ENCODE results near the gene SCN8A.

The SCN8A gene

GRCh38 chr12:51722431-51722830 lies 131.4 kb downstream of the SCN8A start:
- no peak for DNase-seq

GRCh38 chr12:51726161-51726560 lies 135.1 kb downstream of the SCN8A start:
- DNase-seq, result no peak

- DNase-seq, result no peak
These were observed 135.9 kb downstream of the SCN8A start for GRCh38 chr12:51726931-51727330.

DNA sequence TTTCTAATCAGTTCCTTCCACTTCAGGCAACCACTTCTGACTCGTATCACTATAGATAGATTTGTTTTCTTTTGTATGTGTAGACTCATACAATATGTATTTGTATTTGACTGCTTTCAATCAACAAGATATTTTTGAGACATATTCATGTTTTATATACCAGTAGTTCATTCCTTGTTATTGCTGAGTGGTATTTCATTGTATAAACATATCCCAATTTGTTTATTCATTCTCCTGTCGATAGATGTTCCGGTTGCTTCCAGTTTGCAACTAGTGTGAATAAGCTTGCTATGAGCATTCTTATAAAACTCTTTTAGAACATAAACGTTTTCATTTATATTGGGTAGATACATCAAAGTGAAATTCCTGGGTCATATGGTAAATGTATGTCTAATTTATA lies 138.3 kb downstream of the SCN8A start:
- peak; percentile 36 for DNase-seq

- no peak for DNase-seq
These were observed 139.7 kb downstream of the SCN8A start for GRCh38 chr12:51730745-51731144.

DNA sequence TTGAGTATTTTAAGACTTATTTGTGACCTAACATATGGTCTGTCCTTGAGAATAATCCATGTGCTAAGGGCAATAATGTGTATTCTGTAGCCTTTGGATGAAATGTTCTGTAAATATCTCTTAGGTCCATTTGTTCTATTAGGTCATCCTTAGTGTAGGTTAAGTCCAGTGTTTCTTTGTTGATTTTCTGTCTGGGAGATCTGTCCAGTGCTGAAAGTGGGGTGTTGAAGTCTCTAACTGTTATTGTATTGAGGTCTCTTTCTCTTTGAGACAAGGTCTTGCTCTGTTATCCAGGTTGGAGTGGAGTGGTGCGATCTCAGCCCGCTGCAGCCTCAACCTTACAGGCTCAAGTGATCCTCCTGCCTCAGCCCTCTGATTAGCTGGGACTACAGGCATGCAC lies 149.5 kb downstream of the SCN8A start:
- no peak for DNase-seq

DNA sequence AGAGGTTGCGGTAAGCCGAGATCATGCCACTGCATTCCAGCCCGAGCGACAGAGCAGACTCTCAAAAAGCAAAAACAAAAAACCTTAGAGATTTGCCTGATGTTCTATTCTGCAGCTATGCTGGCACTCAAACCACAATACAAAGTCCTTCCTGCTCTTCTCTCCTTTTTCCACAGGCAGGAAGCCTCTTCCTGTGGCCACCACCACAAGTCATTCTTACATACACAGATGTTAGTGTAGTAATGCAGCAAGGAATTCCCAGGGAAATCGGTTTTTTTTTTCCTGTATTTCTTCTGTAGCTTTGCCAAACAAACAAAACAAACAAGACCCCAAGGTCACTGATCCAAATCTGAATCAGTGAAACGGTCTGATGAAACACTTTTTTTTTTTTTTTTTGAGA lies 153.2 kb downstream of the SCN8A start:
- DNase-seq, result no peak

DNA sequence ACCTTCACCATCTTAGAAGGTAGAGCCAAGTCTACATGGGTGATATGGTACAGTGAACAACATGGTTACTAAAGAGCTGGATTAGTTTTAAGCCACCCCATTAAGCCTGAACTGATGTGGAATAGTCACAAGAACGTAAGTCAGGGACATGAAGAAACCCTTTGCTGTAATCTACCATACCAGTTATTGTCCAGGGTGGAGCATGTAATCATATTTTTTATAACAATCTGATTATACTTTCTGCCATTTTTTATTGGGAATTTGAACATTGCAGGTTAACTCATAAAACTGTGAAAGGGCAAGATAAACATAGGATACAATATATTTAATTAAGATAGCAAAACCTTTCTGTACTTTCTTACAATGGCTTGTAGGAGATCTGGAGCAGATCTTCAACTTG lies 153.9 kb downstream of the SCN8A start:
- DNase-seq, result no peak

DNA sequence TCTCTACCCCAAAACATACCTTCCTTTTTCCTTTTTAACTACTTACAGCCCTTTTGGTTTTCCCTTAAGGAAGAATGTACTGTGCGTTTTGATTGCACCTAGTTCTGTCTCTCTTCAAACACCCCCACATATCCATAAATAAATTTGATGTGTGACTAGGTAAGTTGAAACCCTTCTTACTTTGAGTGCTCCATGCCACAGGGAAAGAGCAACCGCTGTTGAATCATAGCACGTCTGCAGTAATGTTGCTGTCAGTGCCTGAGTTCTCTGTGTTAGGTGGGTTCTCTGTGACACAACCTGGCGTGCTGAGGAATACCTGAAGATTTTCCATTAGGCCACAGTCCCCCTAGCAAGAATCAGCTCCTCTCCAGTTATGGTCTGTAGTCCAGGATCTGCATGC lies 155.4 kb downstream of the SCN8A start:
- no peak for DNase-seq

DNA sequence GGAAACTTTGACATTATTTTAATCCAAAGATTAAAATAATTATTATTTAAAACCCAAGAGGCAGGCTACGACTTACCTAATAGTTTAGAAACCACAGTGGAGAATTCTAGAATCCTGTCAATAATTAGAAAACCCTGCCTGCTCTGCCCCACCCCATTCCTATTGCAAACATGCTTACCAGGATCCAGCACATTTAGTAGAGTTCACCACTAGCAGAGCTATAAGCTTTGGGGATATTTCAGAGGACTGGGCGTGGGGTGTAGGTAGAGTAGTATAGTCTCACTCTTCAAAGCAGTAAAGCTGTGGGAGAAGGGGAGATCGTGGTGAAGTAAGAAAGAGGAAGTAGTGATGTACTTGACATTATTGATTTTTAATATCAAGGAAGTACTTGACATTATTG lies 157.2 kb downstream of the SCN8A start:
- DNase-seq, result no peak

GRCh38 chr12:51749206-51749985 lies 158.4 kb downstream of the SCN8A start:
- DNase-seq, result no peak

- DNase-seq, result no peak
These were observed 158.9 kb downstream of the SCN8A start for GRCh38 chr12:51749986-51750317.

DNA sequence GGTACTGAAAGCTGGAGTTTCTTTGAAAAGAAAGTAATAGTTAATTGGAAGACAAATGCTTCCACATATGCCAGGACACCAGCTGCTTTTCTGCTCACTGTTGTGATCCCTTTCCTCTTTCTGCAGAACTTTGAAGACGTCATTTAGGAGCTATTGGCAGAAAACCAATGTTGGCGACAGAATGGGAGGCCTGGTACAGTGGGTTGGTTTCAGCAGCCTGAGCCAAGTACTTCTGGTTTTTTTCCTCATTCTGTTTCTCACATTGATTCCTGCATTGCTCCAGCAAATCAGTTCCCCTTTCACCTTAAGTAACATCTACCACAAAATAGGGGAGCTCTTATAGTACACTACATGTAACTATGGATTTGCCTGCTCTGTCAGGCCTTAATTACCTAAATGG lies 160.6 kb downstream of the SCN8A start:
- no peak for DNase-seq

DNA sequence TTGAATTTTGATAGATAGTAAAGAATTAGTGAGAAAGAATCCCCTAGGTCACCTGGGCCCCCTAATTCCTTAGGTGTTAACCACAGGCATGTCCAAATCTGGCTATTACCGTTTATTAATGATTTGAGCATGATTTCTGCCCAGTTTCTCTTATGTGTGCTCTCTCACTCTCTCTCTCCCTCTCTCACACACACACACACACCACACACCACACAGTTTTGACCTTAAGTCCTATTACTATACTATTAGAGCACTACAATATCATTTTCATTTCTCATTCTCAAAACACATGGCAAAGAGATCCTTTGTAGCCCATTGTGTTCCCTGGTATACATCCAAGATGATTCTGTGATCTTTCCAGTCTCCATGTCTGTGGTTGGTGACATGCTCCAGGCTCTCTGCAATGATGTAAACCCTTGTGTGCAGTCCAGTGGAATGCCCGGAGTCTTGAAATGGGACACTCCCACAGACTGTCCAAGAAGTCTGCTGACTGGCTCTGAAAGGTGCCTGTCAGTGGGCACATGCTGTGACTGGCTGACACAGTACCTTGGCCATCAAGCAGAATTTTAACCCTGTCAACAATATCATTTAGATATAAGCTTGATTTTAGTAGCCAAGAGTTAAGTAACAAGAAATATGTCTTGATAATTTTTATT lies 161.3 kb downstream of the SCN8A start:
- peak; percentile 77 for DNase-seq

DNA sequence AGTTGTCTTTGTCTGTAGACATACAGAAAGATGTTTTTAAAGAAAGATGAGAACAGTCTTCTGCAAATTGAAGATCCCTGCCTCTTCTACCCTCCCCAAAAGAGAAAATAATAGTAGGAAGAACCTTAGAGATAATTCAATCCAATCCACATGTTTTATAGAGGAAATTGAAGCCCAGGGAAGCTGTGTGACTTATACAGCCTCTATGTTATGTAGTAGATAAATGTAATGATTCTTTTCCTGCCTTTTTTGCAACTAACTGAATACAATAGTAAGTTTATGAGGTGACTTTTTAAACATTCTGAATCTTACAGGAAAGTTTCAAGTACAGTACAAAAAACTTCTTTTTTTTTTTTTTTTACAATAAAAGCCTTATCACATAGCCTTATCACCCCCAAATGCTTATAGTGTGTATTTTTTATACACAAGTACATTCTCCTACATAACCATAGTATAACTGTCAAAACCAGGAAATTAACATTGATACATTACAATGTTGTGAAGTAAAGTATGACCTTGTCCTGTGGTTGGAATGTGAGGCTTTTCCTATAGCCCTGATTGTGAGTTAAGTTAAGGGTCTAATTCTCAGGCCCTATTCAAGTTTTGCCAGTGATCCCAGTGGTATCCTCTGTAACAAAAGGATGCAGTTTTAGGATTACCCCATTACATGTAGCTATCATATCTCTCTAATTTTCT lies 163.1 kb downstream of the SCN8A start:
- DNase-seq, result no peak

GRCh38 chr12:51755251-51755650 lies 164.2 kb downstream of the SCN8A start:
- no peak for DNase-seq

DNA sequence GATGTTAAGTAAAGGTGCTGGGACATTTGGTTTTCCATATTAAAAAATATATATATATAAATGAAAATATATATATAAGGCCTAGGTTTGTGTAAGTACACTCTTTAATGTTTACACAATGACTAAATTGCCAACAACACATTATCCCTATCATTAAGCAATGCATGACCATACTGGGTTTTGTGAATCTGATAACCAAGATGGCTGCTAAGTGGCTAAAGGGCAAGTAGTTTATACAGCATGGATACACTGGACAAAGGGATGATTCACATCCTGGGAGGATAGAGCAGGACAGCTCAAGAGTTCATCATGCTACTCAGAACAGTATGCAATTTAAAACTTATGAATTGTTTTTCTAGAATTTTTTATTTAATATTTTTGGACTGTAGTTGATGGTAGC lies 168.1 kb downstream of the SCN8A start:
- peak; percentile 28 for DNase-seq

DNA sequence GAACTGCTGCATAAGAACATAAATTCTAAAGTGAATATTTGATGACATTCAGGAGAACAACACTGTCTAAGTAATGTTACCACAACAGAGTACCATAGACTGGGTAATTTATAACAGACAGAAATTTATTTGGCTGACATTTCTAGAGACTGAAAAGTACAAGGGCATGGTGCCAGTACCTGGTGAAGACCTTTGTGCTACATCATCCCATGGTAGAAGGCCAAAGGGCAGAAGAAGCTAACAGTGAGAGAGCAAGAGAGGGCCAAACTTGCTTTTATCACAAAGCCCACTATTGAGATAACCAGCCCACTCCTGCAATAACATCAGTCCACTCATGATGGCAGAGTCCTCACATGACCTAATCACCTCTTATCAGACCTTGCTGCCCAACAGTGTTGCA lies 168.7 kb downstream of the SCN8A start:
- no peak for DNase-seq

DNA sequence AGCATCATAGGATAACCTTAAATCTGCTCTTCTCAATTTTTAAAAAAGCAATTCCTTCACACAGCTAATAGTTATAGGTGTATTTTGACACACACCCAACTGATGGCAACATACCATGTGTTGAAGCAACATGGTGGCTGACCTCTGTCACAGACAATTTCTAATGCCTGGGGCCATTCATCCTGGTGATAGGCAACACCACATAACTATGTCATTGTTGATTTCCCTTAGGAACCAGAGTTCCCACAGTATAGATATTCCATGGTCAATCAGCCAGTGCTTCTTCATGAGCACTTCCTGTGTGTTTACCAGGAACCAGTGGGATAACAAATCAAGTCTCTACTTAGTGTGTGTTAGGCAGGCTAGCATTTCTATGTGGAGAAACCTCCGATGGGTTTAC lies 169.2 kb downstream of the SCN8A start:
- DNase-seq, result peak; percentile 5

DNA sequence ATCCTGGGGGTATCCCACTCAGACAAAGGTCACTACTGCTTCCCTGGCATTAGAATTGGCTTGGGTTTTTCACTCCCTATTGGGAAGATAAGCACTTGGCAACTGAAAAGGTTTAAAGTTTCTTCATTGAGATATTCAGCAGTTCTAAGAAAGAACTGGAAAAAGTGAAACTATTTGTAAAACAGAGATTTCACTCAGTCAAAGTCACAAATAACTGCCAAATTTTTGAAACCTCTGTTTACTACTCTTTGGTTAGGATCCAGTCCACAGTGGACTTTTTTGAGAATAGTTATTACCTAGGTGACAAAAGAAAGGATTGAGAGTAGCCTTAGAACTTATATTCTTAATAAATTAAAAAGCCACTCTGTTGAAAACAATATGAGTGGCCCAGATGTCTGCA lies 172.7 kb downstream of the SCN8A start:
- DNase-seq, result no peak

GRCh38 chr12:51766067-51766676 lies 175.1 kb downstream of the SCN8A start:
- DNase-seq, result no peak

GRCh38 chr12:51771008-51771407 lies 180.0 kb downstream of the SCN8A start:
- peak; percentile 8 for DNase-seq

DNA sequence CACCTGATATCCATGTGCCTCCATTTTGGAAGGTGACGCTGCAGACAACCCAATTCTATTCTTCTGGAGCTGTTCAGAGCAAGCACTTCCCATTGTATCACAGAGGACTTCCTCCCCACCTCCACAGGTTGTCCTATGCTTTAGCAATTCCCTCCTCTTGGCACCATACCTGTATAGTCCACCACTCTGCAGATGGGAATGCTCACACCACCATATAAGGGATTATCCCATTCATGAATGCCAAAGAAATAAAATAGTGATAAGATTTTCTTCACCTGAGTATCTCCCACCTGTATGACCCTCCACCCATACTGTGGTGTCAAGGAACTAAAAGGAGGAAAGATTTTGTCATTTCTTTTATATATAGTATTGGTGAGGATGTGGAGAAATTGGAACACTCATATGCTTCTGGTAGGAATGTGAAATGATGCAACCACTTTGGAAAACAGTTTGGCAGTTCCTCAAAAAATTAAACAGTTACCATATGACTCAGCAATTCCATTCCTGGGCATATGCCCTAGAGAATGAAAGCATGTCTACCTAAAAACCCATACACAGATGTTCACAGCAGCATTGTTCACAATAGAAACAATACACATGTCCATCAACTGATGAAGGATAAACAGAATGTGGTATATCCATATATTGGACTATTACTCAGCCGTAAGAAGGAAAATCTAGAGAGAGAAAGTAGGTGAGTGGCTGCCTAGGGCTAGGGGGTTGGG lies 182.3 kb downstream of the SCN8A start:
- peak; percentile 89 for DNase-seq
